Measurements from ENCODE around the gene HSPD1.
"Not testable (repeated sequence)": the region's sequence is repeated elsewhere in the genome, so short reads cannot be mapped to it uniquely, and the experiment has no call there.

HSPD1 gene

DNA sequence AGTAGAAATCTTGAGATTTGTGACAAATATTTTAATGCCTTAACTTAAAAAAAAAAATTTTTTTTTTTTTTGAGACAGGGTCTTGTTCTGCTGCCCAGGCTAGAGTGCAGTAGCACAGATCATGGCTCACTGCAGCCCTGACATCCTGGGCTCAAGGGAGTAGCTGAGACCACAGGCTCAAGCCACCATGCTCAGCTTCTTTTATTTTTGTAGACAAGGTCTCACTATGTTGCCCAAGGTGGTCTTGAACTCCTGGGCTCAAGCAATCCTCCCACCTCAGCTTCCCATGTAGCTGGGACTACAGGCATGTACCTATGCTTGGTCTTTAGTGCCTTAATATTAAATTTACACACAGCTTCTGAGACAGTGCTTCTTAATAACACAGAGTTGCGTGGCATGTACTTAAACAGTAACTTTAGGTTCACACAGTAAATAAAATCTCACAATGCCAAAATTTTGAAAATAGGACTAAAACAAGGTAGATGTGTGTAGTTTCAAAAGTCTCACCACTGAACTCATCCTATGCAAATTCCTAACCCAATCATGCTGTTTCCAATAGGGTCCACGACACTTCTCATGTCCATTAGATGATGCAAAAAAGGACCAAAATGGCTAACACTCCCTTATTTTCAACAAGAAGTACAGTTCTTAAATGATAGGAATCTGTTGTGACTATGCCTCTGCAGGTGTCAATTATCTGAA, 4.1 kb downstream of the HSPD1 start:
- no peak for DNase-seq

DNA sequence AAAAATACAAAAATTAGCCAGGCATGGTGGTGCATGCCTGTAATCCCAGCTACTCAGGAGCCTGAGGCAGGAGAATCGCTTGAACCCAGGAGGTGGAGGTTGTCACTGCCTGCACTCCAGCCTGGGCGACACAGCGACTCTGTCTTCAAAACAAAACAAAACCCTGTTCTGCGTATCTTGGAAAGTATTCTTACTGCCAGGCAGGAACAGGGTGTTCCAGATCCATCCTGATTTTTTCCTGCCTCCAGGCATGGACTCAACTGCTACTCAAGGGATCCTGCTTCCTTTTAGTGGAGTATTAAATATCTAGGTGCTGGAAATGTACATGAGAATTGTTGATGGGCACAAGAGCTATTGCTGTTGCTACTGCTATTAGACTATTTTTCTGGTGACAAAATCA, 12.3 kb downstream of the HSPD1 start:
- DNase-seq = no peak

DNA sequence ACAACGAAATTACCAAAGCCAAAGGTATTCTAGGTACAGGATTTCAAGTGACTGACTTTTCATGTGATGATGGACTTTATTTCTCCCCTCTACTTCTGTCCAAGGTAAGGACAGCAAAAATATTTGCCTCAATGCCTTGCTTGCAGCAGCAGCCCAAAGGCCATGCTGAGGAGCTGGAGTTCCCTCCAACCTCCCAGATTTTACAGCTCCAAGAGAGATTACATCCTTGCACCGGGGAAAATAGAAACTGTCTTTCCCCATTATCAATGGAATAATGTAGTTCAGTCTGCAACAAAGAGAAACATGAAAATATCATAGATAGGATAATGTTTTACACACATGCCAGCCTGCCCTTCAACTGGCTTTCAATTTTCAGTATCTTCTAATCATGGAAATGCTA, 13.5 kb downstream of the HSPD1 start:
- no peak for DNase-seq

GRCh38 chr2:197484248-197484647, 15.4 kb downstream of the HSPD1 start:
- DNase-seq = not testable (repeated sequence)

- no peak for DNase-seq
Observed at GRCh38 chr2:197480165-197481036, 19.2 kb downstream of the HSPD1 start.

DNA sequence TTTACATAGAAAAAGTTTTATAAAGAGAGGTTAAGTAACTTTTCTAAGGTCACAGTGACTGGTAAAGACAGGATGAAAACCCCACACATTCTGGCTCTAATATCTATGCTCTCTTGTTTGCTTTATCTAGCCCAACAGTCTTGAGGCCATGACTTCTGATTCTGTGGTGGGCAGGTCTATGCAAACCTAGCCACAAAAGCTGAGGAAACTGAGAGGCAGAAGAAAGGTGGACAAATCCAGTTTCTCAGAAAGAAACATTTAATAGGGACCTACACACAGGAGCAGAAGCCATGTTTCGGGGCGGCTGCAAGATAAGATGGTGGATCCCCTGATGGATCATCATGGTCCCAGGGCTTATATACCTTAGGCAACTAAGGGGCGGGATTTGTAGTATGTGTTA, 21.8 kb downstream of the HSPD1 start:
- no peak for DNase-seq

- DNase-seq = no peak
Observed at GRCh38 chr2:197472166-197472565, 27.5 kb downstream of the HSPD1 start.

DNA sequence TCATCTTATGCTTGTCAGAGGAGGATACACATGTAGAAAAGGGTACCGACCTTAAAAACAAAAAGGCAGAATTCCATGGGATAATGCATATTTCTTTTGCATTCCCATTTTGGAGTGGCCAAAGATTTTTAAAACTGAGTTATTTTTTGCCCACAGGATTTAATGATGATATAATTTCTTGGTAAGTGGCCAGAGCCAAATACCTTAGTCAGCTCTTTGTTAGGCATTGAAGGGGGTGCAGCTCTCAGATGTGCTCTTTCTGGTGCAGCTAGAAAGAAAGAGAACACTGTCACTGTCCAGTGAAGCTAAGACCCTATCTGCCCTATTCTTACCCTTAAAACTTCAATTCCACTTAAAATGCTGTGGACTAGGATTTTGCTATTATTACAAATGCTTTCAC, 35.5 kb downstream of the HSPD1 start:
- no peak for DNase-seq

DNA sequence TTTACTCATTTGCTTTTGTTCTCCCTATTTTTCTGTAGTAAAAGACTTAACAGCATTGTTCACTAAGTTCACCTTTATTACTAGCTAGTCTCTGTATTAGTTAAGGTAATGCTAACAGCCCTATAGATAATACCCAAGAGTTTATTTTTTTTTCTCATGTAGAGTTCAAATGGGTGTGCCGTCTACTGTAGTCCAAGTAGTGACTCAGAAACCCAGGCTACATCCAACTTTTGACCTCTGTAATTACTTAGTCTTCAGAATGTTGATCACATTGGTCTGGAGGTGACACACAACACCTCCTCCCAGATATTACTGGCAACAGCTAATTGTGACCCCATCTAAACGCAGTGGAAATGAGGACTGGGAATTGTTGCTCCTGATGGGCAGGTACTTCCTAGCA, 38.6 kb downstream of the HSPD1 start:
- DNase-seq = no peak

- DNase-seq = no peak
Observed at GRCh38 chr2:197460649-197461048, 39.0 kb downstream of the HSPD1 start.

GRCh38 chr2:197455428-197455827, 44.2 kb downstream of the HSPD1 start:
- no peak for DNase-seq

GRCh38 chr2:197454923-197455322, 44.7 kb downstream of the HSPD1 start:
- DNase-seq = no peak

- no peak for DNase-seq
Observed at GRCh38 chr2:197453914-197454398, 45.7 kb downstream of the HSPD1 start.

GRCh38 chr2:197453123-197453913, 46.3 kb downstream of the HSPD1 start, which contains the start of gene COQ10B:
TSS of gene COQ10B (plus strand) at chr2:197453552. CDS start at chr2:197453561, 9 bp downstream.
- DNase-seq = peak; percentile 98

- no peak for DNase-seq
Observed at GRCh38 chr2:197452754-197453122, 46.9 kb downstream of the HSPD1 start.

GRCh38 chr2:197450935-197451358, 48.7 kb downstream of the HSPD1 start:
- not testable (repeated sequence) for DNase-seq

DNA sequence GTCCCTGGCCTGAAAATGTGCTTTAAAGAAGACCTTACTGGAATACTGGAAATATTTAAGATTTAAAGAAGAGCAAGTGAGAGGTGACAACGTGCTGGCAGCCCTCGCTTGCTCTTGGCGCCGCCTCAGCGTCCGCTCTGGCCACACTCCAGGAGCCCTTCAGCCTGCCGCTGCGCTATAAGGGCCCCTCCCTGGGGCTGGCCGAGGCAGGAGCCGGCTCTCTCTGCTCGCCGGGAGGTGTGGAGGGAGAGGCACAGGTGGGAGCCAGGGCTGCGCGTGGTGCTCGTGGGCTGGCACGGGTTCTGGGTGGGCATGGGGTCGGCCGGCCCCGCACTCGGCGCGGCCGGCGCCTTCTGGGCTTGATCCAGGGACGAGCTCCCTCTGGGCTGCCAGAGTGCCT, 49.2 kb downstream of the HSPD1 start:
- DNase-seq = no peak

GRCh38 chr2:197446844-197447243, 52.8 kb downstream of the HSPD1 start:
- no peak for DNase-seq

- DNase-seq = no peak
Observed at GRCh38 chr2:197445746-197446145, 53.9 kb downstream of the HSPD1 start.

DNA sequence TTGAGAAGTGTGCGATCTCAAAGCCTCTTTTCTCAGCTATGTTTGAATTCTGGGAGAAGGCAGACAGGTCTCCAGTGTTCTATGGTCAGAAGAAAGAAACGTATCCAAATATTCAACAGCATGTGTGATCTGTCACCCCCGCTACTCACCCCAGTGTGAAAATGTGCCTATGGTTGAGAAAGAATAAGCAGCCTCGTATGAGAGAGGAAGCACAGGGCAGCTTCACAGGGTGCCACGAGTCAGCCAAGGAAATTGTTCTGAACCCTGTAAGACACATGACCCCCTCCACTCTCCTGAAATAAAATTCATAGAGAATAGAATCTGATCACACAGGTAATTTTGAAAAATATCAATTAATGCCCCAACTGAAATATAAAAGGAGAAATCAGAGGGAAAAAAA, 56.8 kb downstream of the HSPD1 start:
- DNase-seq = no peak

DNA sequence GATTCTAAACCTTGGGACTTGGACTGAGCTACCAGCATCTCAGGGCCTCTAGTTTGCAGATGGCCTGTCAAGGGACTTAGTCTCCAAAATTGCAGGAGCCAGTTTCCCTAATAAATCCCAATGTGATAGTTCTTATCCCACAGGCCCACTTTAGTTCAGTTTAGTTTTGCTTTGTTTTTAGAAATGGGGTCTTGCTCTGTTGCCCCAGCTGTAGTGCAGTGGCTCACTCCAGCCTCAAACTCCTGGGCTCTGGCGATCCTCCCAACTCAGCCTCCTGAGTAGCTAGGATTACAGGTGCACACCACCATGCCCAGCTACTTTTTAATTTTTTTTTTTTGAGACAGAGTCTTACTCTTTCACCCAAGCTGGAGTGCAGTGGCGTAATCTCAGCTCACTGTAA, 62.3 kb downstream of the HSPD1 start:
- no peak for DNase-seq
